IPS-18c (cell line): ENCODE data around the gene EPAS1.
A peak's percentile ranks its signal among the peaks of the same experiment; 100 is the strongest.

ENCODE experiments used
- H3K4me3 ChIP-seq: 2 replicates; pipeline ENCODE4 v1.7.0; 2013; ENCODE audit warnings: low read depth, mild to moderate bottlenecking, low read length, moderate library complexity; ENCODE audit not compliant: insufficient read depth
- H3K9me3 ChIP-seq: one replicate; pipeline ENCODE4 v1.6.1; 2013; ENCODE audit warnings: mild to moderate bottlenecking, low read length, moderate library complexity; ENCODE audit not compliant: control insufficient read depth, insufficient read depth

Gene EPAS1

DNA sequence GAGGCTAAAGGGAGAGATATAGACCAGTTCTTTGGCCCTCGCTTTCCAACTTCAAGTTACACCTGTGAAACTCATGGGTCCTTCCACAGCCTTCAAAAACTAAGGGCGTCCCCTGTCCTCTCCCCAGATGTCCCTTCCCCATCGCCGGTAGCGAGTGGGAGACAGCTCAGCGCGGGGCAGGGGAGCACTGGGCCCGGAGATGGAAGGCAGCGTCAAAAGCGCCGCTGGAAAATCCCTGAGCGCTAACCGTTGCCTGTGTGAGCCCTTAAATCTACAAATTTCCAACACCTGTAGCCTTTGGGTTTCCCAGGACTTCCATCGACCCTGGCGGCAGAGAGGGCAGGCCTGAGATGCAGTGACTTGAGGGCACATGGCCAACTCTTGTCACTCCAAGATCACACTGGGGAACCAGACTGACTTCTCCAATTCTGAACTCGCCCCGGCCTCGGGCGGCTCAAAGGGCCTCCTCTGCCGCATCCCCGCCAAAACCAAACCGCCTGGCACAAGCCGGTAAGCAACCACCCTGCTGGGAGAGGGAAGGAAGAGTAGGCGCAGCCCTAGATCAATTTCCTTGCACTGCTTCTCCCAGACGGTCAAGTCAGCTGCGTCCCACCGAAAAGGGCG is 879 bp upstream of the EPAS1 start:
- Histone ChIP-seq H3K9me3 (no peaks in the 10 kb centered on the region), H3K4me3 (peak overlapping the region; percentile 51)

DNA sequence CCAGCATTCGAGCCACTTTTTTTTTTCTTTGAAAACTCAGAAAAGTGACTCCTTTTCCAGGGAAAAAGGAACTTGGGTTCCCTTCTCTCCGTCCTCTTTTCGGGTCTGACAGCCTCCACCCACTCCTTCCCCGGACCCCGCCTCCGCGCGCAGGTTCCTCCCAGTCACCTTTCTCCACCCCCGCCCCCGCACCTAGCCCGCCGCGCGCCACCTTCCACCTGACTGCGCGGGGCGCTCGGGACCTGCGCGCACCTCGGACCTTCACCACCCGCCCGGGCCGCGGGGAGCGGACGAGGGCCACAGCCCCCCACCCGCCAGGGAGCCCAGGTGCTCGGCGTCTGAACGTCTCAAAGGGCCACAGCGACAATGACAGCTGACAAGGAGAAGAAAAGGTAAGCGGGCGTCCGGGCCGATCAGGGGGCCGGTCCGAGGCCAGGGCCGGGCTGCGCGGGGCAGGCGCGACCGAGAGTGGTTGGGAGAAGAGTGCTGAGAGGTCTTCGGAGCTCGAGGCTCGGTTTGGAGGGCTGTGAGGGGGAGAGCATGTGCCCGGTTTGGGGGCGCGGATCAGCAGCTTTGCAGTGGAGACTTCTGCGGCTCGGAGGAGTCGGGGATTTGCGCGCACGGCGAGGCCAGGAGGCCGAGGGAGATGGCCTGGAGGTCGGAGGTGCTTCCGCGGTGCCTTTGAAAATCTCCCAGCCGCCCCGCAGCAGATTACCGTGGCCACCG is 502 bp downstream of the EPAS1 start:
- H3K4me3 ChIP-seq, result peak overlapping the region; percentile 60
- H3K9me3 ChIP-seq, result no peaks in the 10 kb centered on the region

DNA sequence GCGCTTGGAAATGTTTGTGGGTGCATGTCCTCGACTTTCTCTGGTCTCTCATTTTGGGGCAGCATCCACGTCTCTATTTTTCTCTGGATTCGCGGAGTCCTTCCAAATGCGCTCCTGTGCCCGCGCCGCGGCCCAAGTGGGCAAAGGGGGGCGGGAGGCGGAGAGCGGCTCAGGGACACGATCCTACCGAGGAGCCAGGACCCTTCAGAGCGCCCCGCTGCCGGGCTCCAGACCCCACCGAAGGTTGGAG is 990 bp downstream of the EPAS1 start:
- peak overlapping the region; percentile 60 for H3K4me3 ChIP-seq

DNA sequence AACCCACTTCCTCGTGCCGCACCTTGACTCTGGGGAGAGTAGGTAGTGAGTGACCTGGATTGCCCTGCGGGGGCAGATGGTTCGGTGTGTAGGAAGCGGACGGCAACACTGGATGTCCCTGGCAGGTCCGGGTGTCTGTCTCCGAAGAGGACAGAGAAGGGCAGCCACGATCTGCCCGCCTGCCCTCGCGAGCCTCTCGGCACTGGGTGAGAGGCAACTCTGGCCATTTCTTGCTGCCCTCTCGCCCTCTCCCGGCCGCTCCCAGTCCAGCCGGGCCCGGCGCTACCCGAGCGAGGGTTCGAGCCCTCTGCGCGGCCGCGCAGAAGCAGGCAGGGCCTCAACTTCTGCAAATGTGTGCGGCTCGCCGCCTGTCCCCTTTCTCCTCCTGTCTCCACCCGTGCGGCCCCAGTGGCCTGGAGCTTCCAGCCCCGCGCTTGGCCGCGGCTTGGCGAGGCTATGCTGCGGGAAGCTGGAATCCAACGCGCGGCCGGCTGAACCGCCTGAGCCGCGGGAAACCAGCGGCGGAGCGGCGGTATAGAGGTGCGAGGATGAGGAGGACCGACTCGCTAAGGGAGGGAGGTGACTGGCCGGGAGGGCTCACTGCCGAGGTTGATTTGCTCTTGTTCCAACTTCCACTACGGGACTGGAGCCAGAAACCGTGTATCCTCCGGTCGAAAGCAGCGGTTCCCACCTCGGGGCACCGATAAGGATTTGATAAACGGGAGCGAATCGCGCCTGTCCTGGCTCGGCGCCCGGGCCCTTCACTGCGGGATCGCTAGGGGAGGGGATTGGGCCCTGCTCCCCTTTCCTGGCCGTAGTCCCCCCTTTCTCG is 1.5 kb downstream of the EPAS1 start:
- Histone ChIP-seq H3K4me3 (peak overlapping the region; percentile 60), H3K9me3 (no peaks in the 10 kb centered on the region)

More for the DNA sequence above, 990 bp downstream of the EPAS1 start:
- no peaks in the 10 kb centered on the region for H3K9me3 ChIP-seq

DNA sequence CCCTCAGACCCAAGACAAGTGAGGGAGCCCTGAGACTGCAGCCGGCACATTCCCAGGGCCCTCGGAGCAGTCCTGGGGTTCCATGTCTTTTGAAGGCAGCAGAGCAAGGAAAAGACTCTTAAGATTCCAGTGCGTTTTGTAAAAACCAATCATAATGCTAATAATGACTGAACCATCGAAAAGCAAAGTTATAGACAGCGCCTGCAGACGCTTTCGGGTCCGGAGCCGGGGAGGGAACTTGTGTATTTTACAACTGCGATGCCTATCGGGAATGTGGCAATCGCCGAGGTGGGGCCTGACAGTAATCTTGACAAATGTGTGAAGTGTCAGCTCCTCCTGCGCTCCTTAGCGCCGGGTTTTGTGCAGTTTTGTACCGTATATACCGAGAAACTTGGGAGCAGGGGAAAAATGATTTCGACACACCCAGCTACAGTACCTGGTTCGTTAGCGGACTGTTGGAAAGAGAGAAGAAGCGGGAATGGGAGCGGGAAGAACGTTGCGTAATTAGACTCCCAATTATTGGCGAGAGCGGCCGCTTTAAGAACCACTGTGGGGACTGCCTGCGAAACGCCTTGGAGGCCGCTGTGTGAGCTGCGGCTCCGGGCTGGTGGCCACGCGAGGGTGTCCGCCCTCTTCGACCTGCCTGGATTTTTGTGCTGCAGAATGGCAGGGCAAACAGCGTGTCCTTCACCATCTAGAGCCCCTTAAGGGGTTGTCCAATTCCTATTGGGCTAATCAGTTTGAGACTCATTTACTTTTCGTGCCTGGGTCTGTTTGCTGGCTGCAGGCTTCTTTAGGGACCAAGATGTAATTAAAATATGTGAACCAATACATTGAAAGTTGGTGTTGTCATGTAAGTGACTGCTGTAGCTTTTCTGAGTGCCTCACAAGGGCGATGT is 2.4 kb downstream of the EPAS1 start:
- no peaks in the 10 kb centered on the region for H3K9me3 ChIP-seq
- peak overlapping the region; percentile 60 for H3K4me3 ChIP-seq

DNA sequence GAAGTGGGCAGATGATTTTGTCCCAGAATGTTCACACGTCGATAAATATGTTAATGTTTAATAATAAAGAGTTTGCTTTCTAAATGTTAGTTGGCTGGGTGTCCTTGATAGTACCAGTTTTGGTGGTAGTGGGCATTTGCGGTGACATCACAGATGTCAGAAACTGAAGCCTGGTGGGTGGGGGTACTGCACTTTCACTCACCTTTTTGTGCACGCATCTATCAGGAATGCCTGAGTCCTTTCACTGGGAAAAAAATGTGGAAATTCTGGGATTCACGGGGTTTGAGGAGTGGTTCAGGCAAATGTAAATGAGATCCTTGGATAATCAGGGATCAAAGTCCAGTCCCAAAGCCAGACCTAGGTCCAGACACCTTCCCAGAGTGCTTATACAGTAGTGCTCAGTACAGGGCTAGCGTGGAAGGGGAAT is 3.2 kb downstream of the EPAS1 start:
- Histone ChIP-seq H3K4me3 (no peak overlapping the region), H3K9me3 (no peaks in the 10 kb centered on the region)

DNA sequence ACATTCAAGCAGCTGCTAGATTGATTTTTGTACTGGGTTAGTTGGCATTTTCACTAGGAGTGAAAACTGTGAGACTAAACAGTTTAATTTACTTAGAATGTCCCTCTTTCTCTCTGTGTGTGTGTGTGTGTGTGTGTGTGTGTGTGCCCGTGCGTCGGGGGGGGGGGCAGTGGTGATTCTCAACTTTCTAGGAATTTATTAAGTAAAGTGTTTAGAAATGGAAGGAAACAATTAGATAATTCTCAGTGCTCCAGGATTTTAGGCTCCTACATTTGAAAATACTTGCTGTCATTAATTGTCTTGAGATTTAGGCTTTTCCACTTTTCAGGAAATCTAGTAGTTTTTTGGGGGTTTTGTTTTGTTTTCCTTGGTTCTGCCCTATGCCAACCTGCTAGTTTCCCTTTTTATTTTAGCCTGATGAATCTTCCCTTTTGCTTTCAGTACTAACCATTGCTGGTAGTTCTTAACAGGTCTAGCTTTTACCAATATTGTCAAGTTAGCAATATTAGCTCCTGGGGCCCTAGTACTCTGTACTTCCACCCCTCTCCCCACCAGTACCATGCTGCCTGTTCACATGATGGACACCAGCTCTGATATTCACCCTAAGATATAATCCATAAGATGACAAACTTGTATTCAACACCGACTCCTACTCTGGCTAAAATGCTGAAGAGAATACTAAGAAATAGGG is 4.9 kb downstream of the EPAS1 start:
- Histone ChIP-seq H3K4me3 (no peak overlapping the region), H3K9me3 (no peaks in the 10 kb centered on the region)

DNA sequence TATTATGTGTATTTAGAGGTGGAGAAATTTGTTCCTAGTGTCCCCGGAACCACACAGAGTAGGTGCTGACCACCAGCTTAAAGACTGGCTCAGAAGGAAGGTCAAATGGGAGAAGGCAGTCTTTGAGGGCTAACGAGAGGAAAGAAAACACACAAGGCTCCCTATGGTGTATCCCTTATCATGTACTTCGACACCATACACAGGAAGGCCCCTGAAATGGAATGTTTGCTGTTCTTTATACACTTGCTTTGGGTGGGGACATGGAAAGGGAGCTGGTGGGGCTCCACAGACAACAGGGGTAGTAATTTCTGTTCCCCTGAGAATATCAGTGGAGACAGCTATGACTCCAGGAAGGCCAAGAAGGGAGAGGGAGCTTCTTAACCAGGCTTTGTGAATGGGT is 6.0 kb downstream of the EPAS1 start:
- H3K4me3 ChIP-seq, result no peak overlapping the region
- no peaks in the 10 kb centered on the region for H3K9me3 ChIP-seq

DNA sequence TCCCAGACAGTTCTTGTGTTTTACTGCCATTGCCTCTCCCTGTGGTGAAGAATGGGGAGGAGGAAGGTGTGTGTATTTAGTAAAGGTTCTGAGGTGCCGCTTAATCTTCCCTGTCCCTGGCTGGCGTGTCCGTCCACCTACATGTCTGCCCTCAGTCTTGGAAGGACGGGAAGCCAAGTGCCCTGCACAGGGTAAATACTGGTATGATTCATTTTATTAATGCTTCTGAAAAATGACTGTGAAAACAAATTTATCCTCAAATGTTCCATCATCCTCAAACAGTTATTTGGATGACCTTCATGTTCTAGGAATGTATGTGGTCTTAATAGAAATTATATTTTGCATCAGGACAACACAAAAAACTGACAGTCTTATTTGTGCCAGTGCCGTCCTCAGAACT is 6.6 kb downstream of the EPAS1 start:
- Histone ChIP-seq H3K9me3 (no peaks in the 10 kb centered on the region), H3K4me3 (no peak overlapping the region)

DNA sequence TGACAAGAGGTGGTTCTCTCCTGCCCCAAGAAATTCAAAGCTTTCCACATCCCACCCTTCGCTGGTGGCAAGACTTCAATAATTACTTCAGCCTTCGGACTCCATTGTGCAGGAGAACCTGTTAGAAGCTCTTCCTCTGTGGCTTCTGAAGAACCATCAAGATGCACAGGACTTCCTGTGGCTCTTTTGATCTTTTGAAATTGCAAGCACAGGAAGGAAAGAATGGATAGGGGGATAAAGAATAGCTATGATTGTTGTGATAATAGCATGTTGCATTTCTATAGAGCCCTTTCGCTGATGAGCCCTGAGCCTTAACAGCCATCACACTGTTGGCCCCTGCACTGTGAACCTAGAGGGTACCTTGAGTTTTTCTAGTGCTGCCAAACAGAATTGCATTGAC is 7.4 kb downstream of the EPAS1 start:
- H3K9me3 ChIP-seq, result no peaks in the 10 kb centered on the region
- H3K4me3 ChIP-seq, result no peak overlapping the region

DNA sequence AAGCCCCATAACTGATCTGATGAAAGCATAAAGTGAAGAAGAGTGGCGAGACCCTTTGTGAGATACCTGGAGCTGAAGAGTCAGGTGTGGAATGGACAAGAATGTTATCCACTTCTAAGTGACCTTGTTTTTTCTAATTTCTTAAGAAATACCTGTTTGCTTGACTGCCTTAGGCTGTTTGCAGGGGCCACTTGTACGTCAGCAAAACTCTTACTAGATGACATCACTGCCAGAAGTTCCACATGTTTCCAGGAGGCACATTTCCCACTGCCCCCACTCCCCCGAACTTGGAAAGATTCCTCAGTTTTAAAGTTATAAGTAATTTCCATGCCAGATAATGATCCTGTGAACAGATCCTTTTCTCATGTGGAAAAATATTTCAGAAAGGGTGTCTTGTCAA is 8.0 kb downstream of the EPAS1 start:
- no peak overlapping the region for H3K4me3 ChIP-seq

DNA sequence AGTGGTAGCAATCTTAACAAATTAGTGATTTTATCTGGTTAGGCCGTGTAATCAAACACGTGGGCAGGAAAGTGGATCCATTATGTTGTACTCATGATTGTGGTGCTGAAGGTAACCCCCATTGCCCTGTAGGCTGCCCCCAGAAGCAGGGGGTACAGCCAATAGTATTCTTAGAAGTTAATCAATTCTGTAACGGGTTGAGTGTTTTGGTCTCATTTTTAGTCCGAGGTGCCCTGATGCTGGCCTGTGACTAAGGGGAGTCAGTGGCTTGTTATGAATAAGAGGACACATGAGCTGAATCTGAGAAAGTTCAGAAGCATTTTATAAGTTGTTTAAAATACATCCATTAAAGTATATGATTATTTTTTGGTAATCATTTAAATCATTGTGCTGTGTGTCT is 8.6 kb downstream of the EPAS1 start:
- Histone ChIP-seq H3K9me3 (no peaks in the 10 kb centered on the region), H3K4me3 (no peak overlapping the region)

More for the DNA sequence above, 8.0 kb downstream of the EPAS1 start:
- no peaks in the 10 kb centered on the region for H3K9me3 ChIP-seq

DNA sequence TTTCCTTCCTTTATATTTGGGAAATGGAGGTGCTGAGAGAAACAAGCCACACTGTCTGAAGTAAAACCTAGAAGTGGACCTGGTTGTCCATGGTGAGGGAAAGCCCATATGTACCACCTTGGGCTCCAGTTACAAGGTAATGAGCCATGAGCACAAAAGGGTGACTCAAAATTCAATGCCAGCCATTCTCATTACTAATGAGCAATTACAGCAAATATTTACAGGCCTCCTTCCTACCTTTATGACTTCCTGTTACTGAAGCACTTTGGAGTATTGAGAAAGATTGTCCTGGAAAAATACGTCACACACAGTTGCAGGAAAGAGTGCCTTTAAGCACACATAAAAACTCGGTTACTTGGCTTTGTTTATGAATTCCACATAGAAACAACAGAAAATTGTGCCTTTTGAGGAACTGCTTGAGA is 9.1 kb downstream of the EPAS1 start:
- peaks cover 1% of the 10 kb centered on the region for H3K9me3 ChIP-seq
- no peak overlapping the region for H3K4me3 ChIP-seq

DNA sequence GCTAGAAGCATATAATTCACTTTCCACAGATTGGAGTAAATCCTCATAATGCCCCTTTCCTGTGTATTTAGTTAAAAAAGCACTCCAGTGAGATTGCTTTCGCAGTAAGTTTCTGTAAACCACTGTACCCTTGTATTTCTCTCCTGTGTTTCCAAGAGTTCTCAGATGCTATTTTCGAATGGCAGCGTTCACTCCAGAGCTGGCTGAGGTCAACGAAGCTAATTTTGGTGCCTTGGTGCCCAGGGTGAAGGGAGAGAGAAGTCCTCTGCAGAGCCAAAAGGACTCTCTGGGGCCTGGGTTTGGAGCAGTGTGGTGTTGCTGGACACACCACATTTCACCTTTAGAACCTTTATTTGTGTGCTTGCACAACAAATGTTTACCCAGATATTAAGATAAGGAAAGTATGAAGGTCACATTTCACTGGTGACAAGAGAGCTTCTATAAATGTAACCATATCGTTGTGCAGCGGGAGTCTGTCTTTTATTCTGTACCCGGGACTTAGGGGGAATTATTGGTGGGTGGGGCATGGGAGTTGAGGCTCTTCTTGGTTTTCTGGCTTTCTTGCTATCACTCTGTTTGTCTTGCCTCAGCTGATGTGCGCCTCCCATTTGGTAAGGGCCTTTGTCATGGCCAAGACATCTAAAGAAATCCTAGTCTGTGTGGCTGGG is 9.9 kb downstream of the EPAS1 start:
- H3K9me3 ChIP-seq, result peaks cover 2% of the 10 kb centered on the region
- no peak overlapping the region for H3K4me3 ChIP-seq

DNA sequence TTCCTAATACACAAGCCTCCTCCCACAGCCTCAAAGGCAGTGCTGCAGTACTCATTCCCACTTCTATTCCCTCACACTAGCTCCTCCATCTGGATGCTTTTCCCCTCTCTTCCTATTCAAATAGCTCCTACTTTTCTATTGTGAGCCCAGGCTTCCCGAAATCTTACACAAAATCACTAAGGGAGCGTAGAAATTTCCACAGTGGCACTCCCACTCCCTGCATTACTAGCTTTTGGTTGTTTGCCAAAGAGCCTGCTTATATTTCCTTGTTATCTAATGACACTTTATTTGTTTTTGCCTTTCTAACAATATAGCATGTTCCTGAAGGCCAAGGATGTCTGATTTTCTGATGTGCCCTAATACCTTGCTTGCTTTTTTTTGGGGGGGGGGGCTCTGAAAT is 10.9 kb downstream of the EPAS1 start:
- Histone ChIP-seq H3K9me3 (peaks cover 2% of the 10 kb centered on the region), H3K4me3 (no peak overlapping the region)

DNA sequence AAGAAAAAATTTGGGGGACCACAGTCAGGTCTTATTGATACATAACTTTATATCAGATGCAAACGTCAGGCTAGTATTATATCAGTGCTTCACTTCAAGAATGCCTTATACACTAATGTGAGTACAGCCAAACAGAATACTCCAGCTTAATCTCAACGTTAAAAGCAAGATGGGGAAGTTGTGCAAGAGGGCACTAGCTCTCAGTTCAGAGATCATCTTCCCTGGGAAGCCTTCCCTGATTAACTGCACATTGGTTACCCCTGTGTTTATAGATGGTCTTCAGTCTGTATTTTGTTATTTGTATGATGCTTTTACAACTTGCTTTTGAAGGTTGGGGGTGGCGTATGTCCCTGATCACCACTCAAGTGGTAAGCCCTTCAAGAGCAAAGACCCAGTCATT is 11.4 kb downstream of the EPAS1 start:
- H3K4me3 ChIP-seq, result no peak overlapping the region
- peaks cover 2% of the 10 kb centered on the region for H3K9me3 ChIP-seq
